Measurements from ENCODE around the gene SRPK2.

The SRPK2 gene

GRCh38 chr7:105098863-105099515 lies 289.7 kb downstream of the SRPK2 start:
- DNase-seq (ENCODE audit: low read depth in 3 of 3): no peak

DNA sequence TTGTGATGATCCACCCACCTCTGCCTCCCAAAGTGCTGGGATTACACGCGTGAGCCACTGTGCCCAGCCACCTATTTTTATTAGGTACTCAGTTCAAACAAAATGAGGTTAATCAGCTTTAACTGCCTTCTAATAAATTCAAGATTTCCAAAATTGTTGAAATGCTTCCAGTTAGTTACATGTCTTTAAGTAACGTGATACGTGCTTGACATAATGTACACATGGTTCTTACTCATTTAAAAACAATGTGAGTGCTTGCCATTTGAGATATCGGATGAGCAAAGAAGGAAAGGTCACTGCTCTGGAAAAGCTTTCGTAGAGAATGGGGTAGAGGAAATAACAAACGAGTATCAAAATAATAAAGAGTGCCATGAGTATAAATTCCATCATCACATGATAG lies 291.1 kb downstream of the SRPK2 start:
- no peak for DNase-seq (ENCODE audit: low read depth in 3 of 3)

GRCh38 chr7:105096306-105096705 lies 292.4 kb downstream of the SRPK2 start:
- DNase-seq (ENCODE audit: low read depth in 3 of 3): no peak

DNA sequence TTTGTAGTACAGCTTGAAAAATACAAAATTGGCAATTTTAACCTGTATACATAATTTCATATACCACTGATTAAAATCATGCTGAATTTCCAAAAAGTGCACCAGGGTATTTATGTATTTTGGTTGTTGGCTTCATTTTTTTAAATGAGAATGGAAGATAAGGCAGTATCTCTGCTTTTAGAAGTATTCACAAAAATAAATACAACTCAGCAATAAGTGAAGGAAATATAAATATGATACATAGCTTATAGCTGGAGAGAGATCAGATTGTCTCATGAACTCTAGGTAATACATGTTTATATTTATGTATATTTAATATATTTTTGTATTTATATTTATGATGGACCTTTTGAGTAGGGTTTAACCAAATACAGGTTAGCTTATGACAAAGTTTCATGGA lies 293.8 kb downstream of the SRPK2 start:
- DNase-seq (ENCODE audit: low read depth in 3 of 3): no peak

DNA sequence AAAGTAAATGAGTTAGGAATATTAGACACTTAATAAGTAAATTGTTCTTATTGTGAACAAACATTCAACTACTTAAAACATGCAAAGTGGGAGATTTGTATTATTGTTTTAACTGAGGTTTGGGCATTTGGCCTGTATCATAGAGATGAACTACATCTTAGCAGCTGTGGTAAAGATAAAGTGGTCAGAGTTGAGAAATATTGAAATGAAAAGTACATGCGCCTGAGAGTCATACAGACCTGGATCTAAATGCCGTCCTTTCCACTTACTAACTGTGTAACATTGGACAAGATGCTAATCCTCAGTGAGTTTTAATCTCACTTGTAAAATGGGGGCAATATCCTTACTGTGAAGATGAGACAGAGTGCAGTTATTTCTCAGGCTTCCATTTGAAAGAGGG lies 300.3 kb downstream of the SRPK2 start:
- no peak for DNase-seq (ENCODE audit: low read depth in 3 of 3)

DNA sequence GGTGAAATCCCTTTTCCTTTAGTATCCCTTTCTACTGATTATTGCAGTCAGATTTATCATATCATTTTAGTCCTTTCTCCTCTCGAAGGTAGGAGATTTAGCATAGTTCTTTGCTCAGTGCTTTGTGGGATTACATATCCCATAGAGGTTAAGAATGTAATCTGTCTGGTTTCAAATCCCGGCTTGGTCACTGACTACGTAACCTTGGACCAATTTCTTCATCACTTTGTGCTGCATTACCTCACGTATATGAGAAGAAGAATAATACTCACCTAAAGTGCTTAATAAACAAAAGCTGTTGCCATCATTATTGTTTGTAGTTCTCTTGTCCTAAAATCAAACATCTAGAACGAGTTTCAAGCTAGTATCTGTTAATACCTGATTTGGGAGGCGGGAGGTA lies 300.7 kb downstream of the SRPK2 start:
- DNase-seq (ENCODE audit: low read depth in 3 of 3): no peak

DNA sequence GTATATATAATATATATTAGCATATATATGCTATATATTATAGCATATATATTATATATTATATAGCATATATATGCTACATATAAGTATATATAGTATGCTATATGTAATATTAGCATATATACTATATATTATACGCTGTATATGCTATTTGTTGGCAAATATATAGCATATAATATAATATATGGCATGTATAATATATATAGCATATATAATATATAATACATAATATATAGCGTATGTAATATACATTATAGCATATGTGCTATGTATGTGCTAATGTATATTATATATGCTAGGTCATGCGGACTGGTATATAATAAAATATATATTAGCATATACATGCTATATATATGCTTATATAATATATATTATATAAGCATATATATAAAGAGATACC lies 301.9 kb downstream of the SRPK2 start:
- DNase-seq (ENCODE audit: low read depth in 3 of 3): no peak

DNA sequence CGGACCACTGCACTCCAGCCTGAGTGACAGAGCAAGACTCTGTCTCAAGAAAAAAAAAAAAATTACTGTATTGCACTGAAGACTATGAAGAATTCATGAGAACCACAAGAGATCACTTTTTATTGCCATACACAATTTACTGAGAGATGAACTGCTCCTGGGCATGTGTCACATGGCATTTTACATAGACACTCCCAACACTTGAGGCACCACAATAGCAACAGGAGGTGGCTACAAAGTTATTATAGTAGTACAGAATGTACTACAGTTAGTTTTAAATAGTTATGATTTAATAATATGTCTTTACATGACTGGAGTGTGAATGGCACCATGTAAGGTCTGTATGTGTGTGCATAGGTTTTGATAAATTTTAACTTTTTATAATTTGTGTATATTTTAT lies 304.1 kb downstream of the SRPK2 start:
- no peak for DNase-seq (ENCODE audit: low read depth in 3 of 3)

DNA sequence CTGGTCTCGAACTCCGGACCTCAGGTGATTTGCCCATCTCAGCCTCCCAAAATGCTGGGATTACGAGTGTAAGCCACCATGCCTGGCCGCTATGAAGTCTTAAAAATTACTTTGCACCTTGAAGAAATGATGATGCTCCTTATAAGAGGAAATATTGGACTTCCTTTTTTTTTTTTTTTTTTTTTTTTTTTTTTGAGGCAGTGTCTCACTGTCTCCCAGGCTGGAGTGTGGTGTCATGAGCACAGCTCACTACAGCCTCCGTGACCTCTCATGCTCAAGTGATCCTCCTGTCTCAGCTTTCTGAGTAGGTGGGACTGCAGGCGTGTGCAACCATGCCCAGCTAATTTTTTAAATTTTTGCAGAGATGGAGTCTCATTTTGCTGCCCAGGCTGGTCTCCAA lies 309.4 kb downstream of the SRPK2 start:
- DNase-seq (ENCODE audit: low read depth in 3 of 3): no peak

DNA sequence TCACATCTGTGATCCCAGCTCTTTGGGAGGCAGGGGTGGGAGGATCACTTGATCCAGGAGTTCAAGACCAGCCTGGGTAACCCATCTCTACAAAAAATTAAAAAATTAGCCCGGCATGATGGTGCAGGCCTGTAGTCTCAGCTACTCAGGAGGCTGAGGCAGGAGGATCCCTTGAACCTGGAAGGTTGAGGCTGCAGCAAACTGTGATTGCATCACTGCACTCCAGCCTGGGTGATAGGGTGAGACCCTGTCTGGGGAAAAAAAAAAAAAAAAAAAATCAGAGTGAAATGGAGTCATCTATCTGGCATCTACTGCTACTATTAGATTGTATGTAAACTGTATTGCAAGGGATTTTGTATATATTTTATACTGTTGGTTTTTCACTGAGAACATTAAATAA lies 315.6 kb downstream of the SRPK2 start:
- DNase-seq (ENCODE audit: low read depth in 3 of 3): no peak

DNA sequence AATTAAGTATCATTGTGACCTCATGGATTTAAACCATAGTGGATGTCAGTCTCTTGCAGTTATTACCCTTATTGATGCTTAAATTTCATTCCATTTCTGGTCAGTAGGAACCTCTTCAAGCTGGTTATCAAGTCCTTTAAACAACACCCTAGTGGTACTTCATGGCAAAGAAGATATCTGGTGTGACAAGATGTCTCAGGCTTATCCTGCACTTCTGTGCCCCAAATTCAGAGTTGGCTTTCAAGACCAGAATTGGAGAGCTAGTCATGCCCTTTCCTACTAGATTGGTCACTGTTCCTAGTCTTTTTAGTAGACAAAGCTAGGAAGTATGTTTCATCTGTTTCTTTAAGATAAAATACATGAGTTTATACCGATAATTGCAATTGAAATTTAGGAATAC lies 319.8 kb downstream of the SRPK2 start:
- no peak for DNase-seq (ENCODE audit: low read depth in 3 of 3)

GRCh38 chr7:105067691-105068090 lies 321.0 kb downstream of the SRPK2 start:
- DNase-seq (ENCODE audit: low read depth in 3 of 3): no peak
